ENCODE results near the gene HELZ. TPM values are rescaled to one million over a fixed set of nuclear protein-coding genes. Genes with fewer than 3 reads are reported as not detected.

Gene HELZ
- total RNA-seq, 1 experiment from 2014 or later, result 31.3 TPM

GRCh38 chr17:67063141-67063540 is 181.9 kb downstream of the HELZ start:
- Histone ChIP-seq H3K9me2 (replicated peaks; ENCODE audit: low read length) (no peaks in the 10 kb centered on the region), H3K27ac (ENCODE audit: low read length) (no peak overlapping the region), H3K9me3 (ENCODE audit: low read length) (no peaks in the 10 kb centered on the region), H3K9ac (ENCODE audit: low read length) (no peak overlapping the region), H2AFZ (ENCODE audit: low read length) (no peak overlapping the region), H3K4me3 (ENCODE audit: low read length) (no peak overlapping the region), H3K36me3 (ENCODE audit: low read depth, low read length) (no peaks in the 10 kb centered on the region), H3K27me3 (ENCODE audit: low read length) (no peaks in the 10 kb centered on the region), H3K4me1 (ENCODE audit: insufficient read depth, low read length) (no peaks in the 10 kb centered on the region), H3F3A (ENCODE audit: low read length, unreplicated experiment) (no peaks in the 10 kb centered on the region), H3K79me2 (ENCODE audit: low read length) (no peaks in the 10 kb centered on the region), H3K4me2 (ENCODE audit: low read length) (no peak overlapping the region), H4K20me1 (ENCODE audit: low read length) (no peaks in the 10 kb centered on the region)
- ChIA-PET POLR2A (ENCODE audit: unreplicated experiment) (no interaction called here), CTCF (no interaction called here)
- intact Hi-C loops (cut with micrococcal nuclease), result no loop called here
- DNase-seq (no peak), ATAC-seq (no peak)
- TF ChIP-seq CTCF (conservative IDR thresholded peaks at IDR 0.05; ENCODE audit: low read depth, low read length) (no peak), EZH2phosphoT487 (IDR thresholded peaks at IDR 0.05; ENCODE audit: borderline replicate concordance, low read length) (no peak), EZH2 (IDR thresholded peaks at IDR 0.05; ENCODE audit: low read length, unreplicated experiment) (no peak)
- BruUV-seq (replicated peaks), result no TSS peak

- CTCF ChIA-PET, result interaction anchor here (0.5 kb wide), 1 partner anchor 125 kb away, joined by 3 read pairs; no protein-coding TSS in a partner anchor
- H4K20me1 ChIP-seq (ENCODE audit: low read length), result no peaks in the 10 kb centered on the region
- TF ChIP-seq CTCF (conservative IDR thresholded peaks at IDR 0.05; ENCODE audit: low read depth, low read length) (no peak), EZH2 (IDR thresholded peaks at IDR 0.05; ENCODE audit: low read length, unreplicated experiment) (no peak), EZH2phosphoT487 (IDR thresholded peaks at IDR 0.05; ENCODE audit: borderline replicate concordance, low read length) (no peak)
- H3K36me3 ChIP-seq (ENCODE audit: low read depth, low read length), result no peaks in the 10 kb centered on the region
- no peak overlapping the region for H3K4me2 ChIP-seq (ENCODE audit: low read length)
- H3K4me3 ChIP-seq (ENCODE audit: low read length), result no peak overlapping the region
- no peaks in the 10 kb centered on the region for H3K27me3 ChIP-seq (ENCODE audit: low read length)
- ATAC-seq, result no peak
- BruUV-seq (replicated peaks), result no TSS peak
- H2AFZ ChIP-seq (ENCODE audit: low read length), result no peak overlapping the region
- no peaks in the 10 kb centered on the region for H3K9me2 ChIP-seq (replicated peaks; ENCODE audit: low read length)
- no peak for DNase-seq
- intact Hi-C loops (cut with micrococcal nuclease), result no loop called here
- no peak overlapping the region for H3K27ac ChIP-seq (ENCODE audit: low read length)
- H3K79me2 ChIP-seq (ENCODE audit: low read length), result no peaks in the 10 kb centered on the region
- H3K9me3 ChIP-seq (ENCODE audit: low read length), result no peaks in the 10 kb centered on the region
- POLR2A ChIA-PET (ENCODE audit: unreplicated experiment), result no interaction called here
- H3K9ac ChIP-seq (ENCODE audit: low read length), result no peak overlapping the region
- no peaks in the 10 kb centered on the region for H3K4me1 ChIP-seq (ENCODE audit: insufficient read depth, low read length)
- no peaks in the 10 kb centered on the region for H3F3A ChIP-seq (ENCODE audit: low read length, unreplicated experiment)
Observed at GRCh38 chr17:67059372-67059771, 185.6 kb downstream of the HELZ start.

- Histone ChIP-seq H4K20me1 (ENCODE audit: low read length) (no peaks in the 10 kb centered on the region), H3K9me3 (ENCODE audit: low read length) (no peaks in the 10 kb centered on the region), H3K9me2 (replicated peaks; ENCODE audit: low read length) (no peaks in the 10 kb centered on the region), H3K79me2 (ENCODE audit: low read length) (no peaks in the 10 kb centered on the region), H3K4me3 (ENCODE audit: low read length) (no peak overlapping the region), H3K36me3 (ENCODE audit: low read depth, low read length) (no peaks in the 10 kb centered on the region), H3K27me3 (ENCODE audit: low read length) (no peaks in the 10 kb centered on the region), H3K9ac (ENCODE audit: low read length) (no peak overlapping the region), H2AFZ (ENCODE audit: low read length) (no peak overlapping the region), H3K27ac (ENCODE audit: low read length) (no peak overlapping the region), H3K4me1 (ENCODE audit: insufficient read depth, low read length) (no peaks in the 10 kb centered on the region), H3K4me2 (ENCODE audit: low read length) (no peak overlapping the region), H3F3A (ENCODE audit: low read length, unreplicated experiment) (no peaks in the 10 kb centered on the region)
- BruUV-seq (replicated peaks), result no TSS peak
- intact Hi-C loops (cut with micrococcal nuclease), result no loop called here
- no peak for TF ChIP-seq EZH2 (IDR thresholded peaks at IDR 0.05; ENCODE audit: low read length, unreplicated experiment)
- TF ChIP-seq CTCF (conservative IDR thresholded peaks at IDR 0.05; ENCODE audit: low read depth, low read length), result no peak
- TF ChIP-seq EZH2phosphoT487 (IDR thresholded peaks at IDR 0.05; ENCODE audit: borderline replicate concordance, low read length), result no peak
- ChIA-PET CTCF (no interaction called here), POLR2A (ENCODE audit: unreplicated experiment) (no interaction called here)
- no peak for DNase-seq
- no peak for ATAC-seq
Observed at GRCh38 chr17:67058036-67058435, 187.0 kb downstream of the HELZ start.

All from PC-3 (cell line).